Keratinocyte (primary cell): ENCODE results near the gene CRIM1. TPM values are rescaled to one million over a fixed set of nuclear protein-coding genes. Genes with fewer than 3 reads are reported as not detected.

Experiments used
- DNase-seq: peaks from one replicate; pipeline ENCODE4 v3.0.0-alpha.2; 2011; ENCODE audit warnings: low read depth, missing footprints, low spot score
- FAIRE-seq: peaks from 2 replicates; lab custom pipeline; 2011; peaks lifted over from hg19 to GRCh38; lab: Jason Lieb, UNC
- H2AFZ ChIP-seq: 2 replicates; pipeline ENCODE4 v1.6.0; 2012; ENCODE audit warnings: low read length, control low read depth, inconsistent platforms; ENCODE audit not compliant: control insufficient read depth
- H3K27ac ChIP-seq: 2 replicates; pipeline ENCODE4 v1.5.1; 2011; ENCODE audit warnings: low read length; ENCODE audit not compliant: control insufficient read depth, insufficient read depth
- H3K27me3 ChIP-seq: 3 replicates; pipeline ENCODE4 v1.6.0; 2011; ENCODE audit warnings: low read length; ENCODE audit not compliant: control insufficient read depth, insufficient read depth; ENCODE audit errors: extremely low read depth
- H3K36me3 ChIP-seq, 2 experiments: 2 replicates in 1 of 2; 3 replicates in 1 of 2; pipeline ENCODE4 v1.5.1; 2011; ENCODE audit warnings: low read length in 2 of 2, mild to moderate bottlenecking in 1 of 2; ENCODE audit not compliant: control insufficient read depth in 2 of 2, insufficient read depth in 2 of 2; ENCODE audit errors: extremely low read depth in 1 of 2
- H3K4me1 ChIP-seq: 3 replicates; pipeline ENCODE4 v1.5.1; 2011; ENCODE audit warnings: low read length; ENCODE audit not compliant: control insufficient read depth, insufficient read depth; ENCODE audit errors: extremely low read depth
- H3K4me2 ChIP-seq: 3 replicates; pipeline ENCODE4 v1.6.0; 2011; ENCODE audit warnings: low read depth, low read length; ENCODE audit not compliant: control insufficient read depth, insufficient read depth; ENCODE audit errors: extremely low read depth
- H3K4me3 ChIP-seq, 3 experiments: fragments of 200-600 bp in 1 of 3; sonication (generic) in 1 of 3; 2 replicates in 2 of 3; 3 replicates in 1 of 3; pipeline ENCODE4 v1.5.1; 2011 to 2016; ENCODE audit warnings: low read length in 3 of 3, mild to moderate bottlenecking in 3 of 3, control low read depth in 2 of 3, inconsistent platforms in 1 of 3, low read depth in 1 of 3, mixed read lengths in 1 of 3, mixed run types in 1 of 3, moderate library complexity in 1 of 3; ENCODE audit not compliant: control insufficient read depth in 2 of 3, insufficient read depth in 2 of 3; ENCODE audit errors: extremely low read depth in 1 of 3
- H3K79me2 ChIP-seq: 2 replicates; pipeline ENCODE4 v1.6.0; 2012; ENCODE audit warnings: low read length; ENCODE audit not compliant: control insufficient read depth, insufficient read depth
- H3K9ac ChIP-seq: 3 replicates; pipeline ENCODE4 v1.6.0; 2011; ENCODE audit warnings: low read length; ENCODE audit not compliant: control insufficient read depth, insufficient read depth; ENCODE audit errors: extremely low read depth
- H3K9me1 ChIP-seq: 3 replicates; pipeline ENCODE4 v1.6.0; 2011; ENCODE audit warnings: low read length; ENCODE audit not compliant: control insufficient read depth, insufficient read depth; ENCODE audit errors: extremely low read depth
- H3K9me3 ChIP-seq: 2 replicates; pipeline ENCODE4 v1.5.1; 2012; ENCODE audit warnings: low read depth, low read length; ENCODE audit not compliant: control insufficient read depth
- H4K20me1 ChIP-seq: 3 replicates; pipeline ENCODE4 v1.6.0; 2011; ENCODE audit warnings: low read length; ENCODE audit not compliant: control insufficient read depth, insufficient read depth; ENCODE audit errors: extremely low read depth
- EZH2 ChIP-seq: IDR thresholded peaks from one replicate; pipeline ENCODE4 v1.6.1; 2012; ENCODE audit warnings: inconsistent platforms, mild to moderate bottlenecking, low read length, moderate library complexity
- dilution Hi-C: fragments of 300-500 bp; cut with MboI; formaldehyde crosslinking; loops from one replicate; pipeline ENCODE4 v1.7.0; 2020; ENCODE audit warnings: low sequenced_read_pairs; ENCODE audit not compliant: extremely low pct_ligation_motif_present
- polyA plus RNA-seq, 5 experiments: library from polyadenylated mRNA; depleted of rRNA in 3 of 5; stranded (reverse) in 3 of 5; stranded (forward) in 1 of 5; unstranded in 1 of 5; fragments of >200 nt; gene quantifications; 1 replicate in 1 of 5; 2 replicates in 3 of 5; 3 replicates in 1 of 5; pipeline versions ENCODE4 v1.2.1 to v1.2.3, GENCODE V29; 2011 to 2012; ENCODE audit warnings: missing spikeins in 2 of 5, low read depth in 1 of 5, low replicate concordance in 1 of 5
- TF ChIP-seq, protein P1 (sequence below), 3 experiments: IDR thresholded peaks in 1 of 3; conservative IDR thresholded peaks in 1 of 3; optimal IDR thresholded peaks in 1 of 3; 2 replicates in 2 of 3; 3 replicates in 1 of 3; pipeline versions ENCODE3 to v1.5.1; 2011; ENCODE audit warnings: low read length in 3 of 3, mild to moderate bottlenecking in 3 of 3, moderate library complexity in 2 of 3, control low read depth in 1 of 3, inconsistent platforms in 1 of 3; ENCODE audit not compliant: insufficient read depth in 2 of 3; ENCODE audit errors: extremely low read depth in 1 of 3

The CRIM1 gene
- polyA plus RNA-seq, 1 donor (not counting 4 experiments of a cell fraction or from before 2014, with no cell fraction given): 98.3 TPM

DNA sequence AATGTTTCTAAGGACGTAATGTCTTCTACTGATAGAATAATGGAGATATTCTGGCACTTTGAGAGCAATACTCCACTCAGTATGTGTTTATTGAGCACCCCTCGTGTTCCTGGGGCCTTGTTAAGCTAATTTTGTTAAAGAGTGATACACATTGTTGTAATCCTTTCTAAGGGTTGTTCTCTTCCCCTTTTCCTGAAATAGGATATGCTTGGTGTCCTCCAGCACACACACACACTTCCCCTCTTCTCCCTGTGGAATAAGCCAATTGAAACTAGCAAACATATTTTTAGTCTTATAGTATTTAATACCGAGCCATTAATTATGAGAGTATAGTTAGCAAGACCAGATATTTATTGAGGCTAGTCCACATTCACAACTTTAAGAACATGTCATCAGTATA, 114.1 kb downstream of the CRIM1 start:
- Histone ChIP-seq H3K9me1 (no peaks in the 10 kb centered on the region), H3K79me2 (peaks cover 12% of the 10 kb centered on the region), H3K36me3 (peaks cover 23 to 41% of the 10 kb centered on the region in 2 experiments), H3K4me2 (no peak overlapping the region), H4K20me1 (no peaks in the 10 kb centered on the region), H3K4me3 (no peak overlapping the region), H3K4me1 (no peaks in the 10 kb centered on the region), H3K27me3 (no peaks in the 10 kb centered on the region), H3K9me3 (peaks cover 14% of the 10 kb centered on the region), H2AFZ (no peak overlapping the region), H3K9ac (no peak overlapping the region), H3K27ac (no peak overlapping the region)
- no peak for TF ChIP-seq EZH2
- FAIRE-seq: no peak
- DNase-seq: no peak
- dilution Hi-C loops: no loop called here

DNA sequence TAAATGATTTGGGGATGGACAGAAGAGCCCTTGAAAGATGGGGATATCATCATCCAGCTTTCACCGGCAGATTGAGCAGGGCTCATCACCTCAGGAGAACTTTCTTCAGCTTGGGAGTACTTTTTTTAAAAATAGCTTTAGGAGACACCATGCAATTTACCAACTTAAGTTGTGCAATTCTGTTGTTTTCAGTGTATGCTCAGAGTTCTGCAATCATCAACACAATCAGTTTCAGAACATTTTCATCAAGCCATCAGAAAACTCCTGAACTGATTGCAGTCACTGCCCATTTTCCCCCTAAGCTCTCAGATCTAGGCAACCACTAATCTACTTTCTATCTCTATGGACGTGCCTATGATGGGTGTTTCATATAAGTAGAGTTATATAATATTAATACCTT, 117.7 kb downstream of the CRIM1 start:
- H3K4me1 ChIP-seq: peaks cover 16% of the 10 kb centered on the region
- H3K4me2 ChIP-seq: no peak overlapping the region
- H2AFZ ChIP-seq: no peak overlapping the region
- no peaks in the 10 kb centered on the region for H3K9me1 ChIP-seq
- no peak overlapping the region for H3K9ac ChIP-seq
- peaks cover 20 to 34% of the 10 kb centered on the region in 2 experiments for H3K36me3 ChIP-seq
- no peaks in the 10 kb centered on the region for H3K27me3 ChIP-seq
- DNase-seq (no peak), FAIRE-seq (peak; percentile 32)
- H3K4me3 ChIP-seq: no peak overlapping the region
- no peak for TF ChIP-seq EZH2
- TF ChIP-seq, protein P1, sequence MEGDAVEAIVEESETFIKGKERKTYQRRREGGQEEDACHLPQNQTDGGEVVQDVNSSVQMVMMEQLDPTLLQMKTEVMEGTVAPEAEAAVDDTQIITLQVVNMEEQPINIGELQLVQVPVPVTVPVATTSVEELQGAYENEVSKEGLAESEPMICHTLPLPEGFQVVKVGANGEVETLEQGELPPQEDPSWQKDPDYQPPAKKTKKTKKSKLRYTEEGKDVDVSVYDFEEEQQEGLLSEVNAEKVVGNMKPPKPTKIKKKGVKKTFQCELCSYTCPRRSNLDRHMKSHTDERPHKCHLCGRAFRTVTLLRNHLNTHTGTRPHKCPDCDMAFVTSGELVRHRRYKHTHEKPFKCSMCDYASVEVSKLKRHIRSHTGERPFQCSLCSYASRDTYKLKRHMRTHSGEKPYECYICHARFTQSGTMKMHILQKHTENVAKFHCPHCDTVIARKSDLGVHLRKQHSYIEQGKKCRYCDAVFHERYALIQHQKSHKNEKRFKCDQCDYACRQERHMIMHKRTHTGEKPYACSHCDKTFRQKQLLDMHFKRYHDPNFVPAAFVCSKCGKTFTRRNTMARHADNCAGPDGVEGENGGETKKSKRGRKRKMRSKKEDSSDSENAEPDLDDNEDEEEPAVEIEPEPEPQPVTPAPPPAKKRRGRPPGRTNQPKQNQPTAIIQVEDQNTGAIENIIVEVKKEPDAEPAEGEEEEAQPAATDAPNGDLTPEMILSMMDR (optimal IDR thresholded peaks at IDR 0.05 in 1 of 3, IDR thresholded peaks at IDR 0.05 in 1 of 3, conservative IDR thresholded peaks at IDR 0.05 in 1 of 3; ENCODE audit: extremely low read depth in 1 of 3, insufficient read depth in 2 of 3, low read length in 3 of 3): no peak
- H3K79me2 ChIP-seq: peaks cover 13% of the 10 kb centered on the region
- dilution Hi-C loops: no loop called here
- no peak overlapping the region for H3K27ac ChIP-seq
- H4K20me1 ChIP-seq: no peaks in the 10 kb centered on the region
- H3K9me3 ChIP-seq: peaks cover 32% of the 10 kb centered on the region

DNA sequence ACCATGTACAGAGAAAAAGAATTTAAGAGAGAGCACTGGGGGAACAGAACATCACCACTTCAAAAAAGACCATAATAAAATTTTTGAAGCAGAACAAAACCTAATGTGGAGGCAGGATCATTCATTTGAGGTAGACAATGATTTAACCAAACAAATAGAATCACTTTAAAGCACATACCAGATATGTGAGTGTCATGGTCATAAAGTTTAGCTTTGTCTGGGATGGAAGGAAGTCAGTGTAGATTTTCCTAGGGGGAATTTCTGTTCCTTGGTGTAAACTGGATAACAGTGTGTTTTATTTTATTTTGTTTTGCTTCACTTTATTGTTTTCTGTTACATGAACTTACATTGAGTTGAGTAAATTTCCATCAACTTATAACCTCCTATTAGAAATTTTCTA, 120.8 kb downstream of the CRIM1 start:
- dilution Hi-C loops: no loop called here
- H3K9me3 ChIP-seq: peaks cover 32% of the 10 kb centered on the region
- peaks cover 17% of the 10 kb centered on the region for H3K79me2 ChIP-seq
- no peak overlapping the region for H3K4me2 ChIP-seq
- H3K27ac ChIP-seq: no peak overlapping the region
- H3K9me1 ChIP-seq: no peaks in the 10 kb centered on the region
- TF ChIP-seq, protein P1 (optimal IDR thresholded peaks at IDR 0.05 in 1 of 3, IDR thresholded peaks at IDR 0.05 in 1 of 3, conservative IDR thresholded peaks at IDR 0.05 in 1 of 3; ENCODE audit: extremely low read depth in 1 of 3, insufficient read depth in 2 of 3, low read length in 3 of 3): no peak
- no peak for TF ChIP-seq EZH2
- FAIRE-seq (no peak), DNase-seq (no peak)
- no peak overlapping the region for H3K4me3 ChIP-seq
- H3K27me3 ChIP-seq: no peaks in the 10 kb centered on the region
- H4K20me1 ChIP-seq: no peaks in the 10 kb centered on the region
- H2AFZ ChIP-seq: no peak overlapping the region
- no peak overlapping the region for H3K9ac ChIP-seq
- peaks cover 25% of the 10 kb centered on the region for H3K4me1 ChIP-seq
- H3K36me3 ChIP-seq: peaks cover 30 to 42% of the 10 kb centered on the region in 2 experiments
